ENCODE results near the gene CLEC3B. TPM values are rescaled to one million over a fixed set of nuclear protein-coding genes. Genes with fewer than 3 reads are reported as not detected.

The CLEC3B gene
- total RNA-seq, 4 donors from 2014 or later = 265 to 1,223 (median 383) TPM

DNA sequence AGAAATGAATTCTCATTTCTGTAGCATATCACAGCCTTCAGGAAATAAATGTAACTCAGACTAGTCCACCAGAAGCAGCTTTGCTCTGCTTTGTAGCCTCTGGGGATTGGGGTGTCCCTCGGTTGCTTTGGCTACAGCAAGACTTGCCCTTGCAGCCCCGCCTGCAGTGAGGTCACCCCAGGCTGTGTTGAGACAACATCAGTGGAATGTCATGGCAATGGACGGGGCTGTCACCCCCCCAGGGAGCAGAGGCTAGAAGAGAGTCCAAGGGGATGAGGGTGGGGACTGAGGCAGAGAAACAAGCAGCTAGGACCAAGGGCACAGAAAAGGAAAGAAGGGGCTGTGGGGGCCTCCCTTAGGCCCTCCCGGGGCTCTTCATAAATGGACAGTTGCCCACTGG, 854 bp downstream of the CLEC3B start:
- TF ChIP-seq, protein P1, sequence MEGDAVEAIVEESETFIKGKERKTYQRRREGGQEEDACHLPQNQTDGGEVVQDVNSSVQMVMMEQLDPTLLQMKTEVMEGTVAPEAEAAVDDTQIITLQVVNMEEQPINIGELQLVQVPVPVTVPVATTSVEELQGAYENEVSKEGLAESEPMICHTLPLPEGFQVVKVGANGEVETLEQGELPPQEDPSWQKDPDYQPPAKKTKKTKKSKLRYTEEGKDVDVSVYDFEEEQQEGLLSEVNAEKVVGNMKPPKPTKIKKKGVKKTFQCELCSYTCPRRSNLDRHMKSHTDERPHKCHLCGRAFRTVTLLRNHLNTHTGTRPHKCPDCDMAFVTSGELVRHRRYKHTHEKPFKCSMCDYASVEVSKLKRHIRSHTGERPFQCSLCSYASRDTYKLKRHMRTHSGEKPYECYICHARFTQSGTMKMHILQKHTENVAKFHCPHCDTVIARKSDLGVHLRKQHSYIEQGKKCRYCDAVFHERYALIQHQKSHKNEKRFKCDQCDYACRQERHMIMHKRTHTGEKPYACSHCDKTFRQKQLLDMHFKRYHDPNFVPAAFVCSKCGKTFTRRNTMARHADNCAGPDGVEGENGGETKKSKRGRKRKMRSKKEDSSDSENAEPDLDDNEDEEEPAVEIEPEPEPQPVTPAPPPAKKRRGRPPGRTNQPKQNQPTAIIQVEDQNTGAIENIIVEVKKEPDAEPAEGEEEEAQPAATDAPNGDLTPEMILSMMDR (IDR thresholded peaks at IDR 0.05; ENCODE audit: low read depth) = no peak

- TF ChIP-seq, protein P1 (IDR thresholded peaks at IDR 0.05; ENCODE audit: low read depth) = no peak
Observed at GRCh38 chr3:45027441-45027840, 1.3 kb downstream of the CLEC3B start.

DNA sequence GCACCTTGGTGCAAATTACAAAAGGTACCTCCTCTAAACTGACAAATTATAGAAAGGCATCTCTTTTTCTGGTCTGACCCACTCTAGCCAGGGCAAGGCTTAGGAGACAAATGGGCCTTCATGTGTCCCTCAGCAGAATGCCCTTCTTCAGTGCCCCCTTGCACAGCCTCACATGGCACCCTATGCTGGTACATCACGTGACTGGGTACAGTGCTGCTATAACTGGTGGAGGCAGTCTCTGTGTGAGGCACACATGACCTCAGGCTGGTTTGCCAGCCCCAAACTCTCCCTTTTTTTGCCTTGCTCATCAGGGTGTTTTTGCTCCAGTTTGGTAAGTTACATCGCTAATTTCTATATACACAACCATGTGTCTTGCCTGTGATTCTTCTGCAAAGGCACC, 3.1 kb downstream of the CLEC3B start:
- TF ChIP-seq, protein P1 (IDR thresholded peaks at IDR 0.05; ENCODE audit: low read depth) = no peak

GRCh38 chr3:45029661-45030060, 3.6 kb downstream of the CLEC3B start:
- TF ChIP-seq, protein P1 (IDR thresholded peaks at IDR 0.05; ENCODE audit: low read depth) = no peak

DNA sequence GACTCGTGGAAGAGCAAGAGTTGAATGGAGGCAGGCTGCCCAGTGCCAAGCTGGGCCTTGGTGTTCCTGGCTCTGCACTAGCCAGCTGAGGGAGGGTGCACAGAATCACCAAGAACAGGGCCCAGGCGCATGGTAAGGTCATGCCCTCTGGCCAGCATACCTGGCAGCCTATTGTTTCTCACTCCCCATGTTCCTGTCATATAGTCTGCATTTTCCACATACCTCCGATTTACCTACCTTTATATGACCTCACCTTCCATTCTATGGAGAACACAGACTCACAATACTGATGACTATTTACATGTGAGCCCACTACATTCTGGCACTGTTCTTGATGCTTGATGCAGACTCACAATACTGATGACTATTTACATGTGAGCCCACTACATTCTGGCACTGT, 5.4 kb downstream of the CLEC3B start:
- TF ChIP-seq, protein P1 (IDR thresholded peaks at IDR 0.05; ENCODE audit: low read depth) = no peak

GRCh38 chr3:45032113-45032512, 6.0 kb downstream of the CLEC3B start:
- TF ChIP-seq, protein P1 (IDR thresholded peaks at IDR 0.05; ENCODE audit: low read depth) = no peak

GRCh38 chr3:45033791-45034190, 7.7 kb downstream of the CLEC3B start:
- TF ChIP-seq, protein P1 (IDR thresholded peaks at IDR 0.05; ENCODE audit: low read depth) = no peak
